HepG2 (cell line): ENCODE results near the gene FGD6. TPM values are rescaled to one million over a fixed set of nuclear protein-coding genes. Genes with fewer than 3 reads are reported as not detected.

Experiments used
- ARID2 ChIP-seq: sonication (generic); formaldehyde crosslinking; IDR thresholded peaks from 2 replicates; pipeline ENCODE4 v1.8.1; 2022; ENCODE audit warnings: mild to moderate bottlenecking, missing genetic modification reagents, borderline replicate concordance
- CREM ChIP-seq, 2 experiments: sonication (generic) in 1 of 2; formaldehyde crosslinking in 1 of 2; IDR thresholded peaks; 2 replicates each; pipeline versions ENCODE4 v1.4.0 to v1.6.1; 2016 to 2020; ENCODE audit warnings: antibody characterized with exemption in 1 of 2, mild to moderate bottlenecking in 1 of 2, missing genetic modification reagents in 1 of 2
- HES4 ChIP-seq: sonication (generic); formaldehyde crosslinking; IDR thresholded peaks from 2 replicates; pipeline ENCODE4 v1.9.0; 2021; ENCODE audit warnings: mild to moderate bottlenecking, missing genetic modification reagents, borderline replicate concordance
- KDM3A ChIP-seq: IDR thresholded peaks from 2 replicates; pipeline ENCODE4 v1.6.1; 2018; ENCODE audit warnings: low read depth, missing compliant biosample characterization
- SRF ChIP-seq: IDR thresholded peaks from 2 replicates; pipeline ENCODE4 v1.6.1; 2011; ENCODE audit warnings: mild to moderate bottlenecking, low read depth, low read length, moderate library complexity
- ZNF12 ChIP-seq: sonication (generic); formaldehyde crosslinking; IDR thresholded peaks from 2 replicates; pipeline ENCODE4 v1.5.0; 2020; ENCODE audit warnings: missing genetic modification reagents
- ZNF326 ChIP-seq: sonication (generic); formaldehyde crosslinking; IDR thresholded peaks from 2 replicates; pipeline ENCODE4 v1.4.0; 2020; ENCODE audit warnings: missing genetic modification reagents, borderline replicate concordance
- ZNF672 ChIP-seq: sonication (generic); formaldehyde crosslinking; IDR thresholded peaks from 2 replicates; pipeline ENCODE4 v1.8.1; 2022; ENCODE audit warnings: missing genetic modification reagents
- ZNF768 ChIP-seq: sonication (generic); formaldehyde crosslinking; IDR thresholded peaks from 2 replicates; pipeline ENCODE4 v1.4.0; 2020; ENCODE audit warnings: missing genetic modification reagents
- ZNF841 ChIP-seq: sonication (generic); formaldehyde crosslinking; IDR thresholded peaks from 2 replicates; pipeline ENCODE4 v1.8.1; 2023; ENCODE audit warnings: missing genetic modification reagents, borderline replicate concordance
- polyA plus RNA-seq, 8 experiments: library from polyadenylated mRNA; depleted of rRNA in 3 of 8; stranded (reverse) in 7 of 8; unstranded in 1 of 8; fragments of >200 nt; fragmentation: Illumina TruSeq in 4 of 8; extraction: Trizol in 4 of 8; gene quantifications; 2 replicates each; pipeline versions ENCODE4 v1.2.1 to v1.2.3, GENCODE V29; 2011 to 2016; ENCODE audit warnings: low read depth in 4 of 8, missing spikeins in 1 of 8, mixed read lengths in 1 of 8; ENCODE audit not compliant: insufficient read depth in 1 of 8
- total RNA-seq, 5 experiments: library from RNA; depleted of rRNA; stranded (reverse); fragments of >200 nt; fragmentation: Illumina TruSeq; extraction: Trizol; gene quantifications; 2 replicates each; pipeline ENCODE4 v1.2.3, GENCODE V29; 2016; ENCODE audit warnings: low read depth in 1 of 5
- TF ChIP-seq, protein P1 (sequence below), 2 experiments: sonication (generic) in 1 of 2; formaldehyde crosslinking in 1 of 2; IDR thresholded peaks; 2 replicates each; pipeline versions ENCODE4 v1.4.0 to v1.6.1; 2018 to 2020; ENCODE audit warnings: missing genetic modification reagents in 2 of 2, borderline replicate concordance in 1 of 2, low read depth in 1 of 2, mild to moderate bottlenecking in 1 of 2, missing biosample characterization in 1 of 2
- TF ChIP-seq, protein P2 (sequence below): IDR thresholded peaks from 2 replicates; pipeline ENCODE4 v1.6.1; 2018; ENCODE audit warnings: missing genetic modification reagents, mild to moderate bottlenecking, missing compliant biosample characterization
- TF ChIP-seq, protein P3 (sequence below): sonication (generic); formaldehyde crosslinking; IDR thresholded peaks from 2 replicates; pipeline ENCODE4 v1.9.0; 2022; ENCODE audit warnings: missing genetic modification reagents, mild to moderate bottlenecking, borderline replicate concordance
- TF ChIP-seq, protein P4 (sequence below): sonication (generic); formaldehyde crosslinking; IDR thresholded peaks from 2 replicates; pipeline ENCODE4 v1.4.0; 2020; ENCODE audit warnings: missing genetic modification reagents
- TF ChIP-seq, protein P5 (sequence below), 2 experiments: IDR thresholded peaks; 2 replicates each; pipeline ENCODE4 v1.6.1; 2011 to 2012; ENCODE audit warnings: low read length in 2 of 2, borderline replicate concordance in 1 of 2, low read depth in 1 of 2, mild to moderate bottlenecking in 1 of 2, moderate library complexity in 1 of 2

Gene FGD6
- total and polyA plus RNA-seq, 2 of the 13 experiments (the other 11 are each of a cell fraction or from before 2014, with no cell fraction given), result 2.2 to 4.3 TPM

DNA sequence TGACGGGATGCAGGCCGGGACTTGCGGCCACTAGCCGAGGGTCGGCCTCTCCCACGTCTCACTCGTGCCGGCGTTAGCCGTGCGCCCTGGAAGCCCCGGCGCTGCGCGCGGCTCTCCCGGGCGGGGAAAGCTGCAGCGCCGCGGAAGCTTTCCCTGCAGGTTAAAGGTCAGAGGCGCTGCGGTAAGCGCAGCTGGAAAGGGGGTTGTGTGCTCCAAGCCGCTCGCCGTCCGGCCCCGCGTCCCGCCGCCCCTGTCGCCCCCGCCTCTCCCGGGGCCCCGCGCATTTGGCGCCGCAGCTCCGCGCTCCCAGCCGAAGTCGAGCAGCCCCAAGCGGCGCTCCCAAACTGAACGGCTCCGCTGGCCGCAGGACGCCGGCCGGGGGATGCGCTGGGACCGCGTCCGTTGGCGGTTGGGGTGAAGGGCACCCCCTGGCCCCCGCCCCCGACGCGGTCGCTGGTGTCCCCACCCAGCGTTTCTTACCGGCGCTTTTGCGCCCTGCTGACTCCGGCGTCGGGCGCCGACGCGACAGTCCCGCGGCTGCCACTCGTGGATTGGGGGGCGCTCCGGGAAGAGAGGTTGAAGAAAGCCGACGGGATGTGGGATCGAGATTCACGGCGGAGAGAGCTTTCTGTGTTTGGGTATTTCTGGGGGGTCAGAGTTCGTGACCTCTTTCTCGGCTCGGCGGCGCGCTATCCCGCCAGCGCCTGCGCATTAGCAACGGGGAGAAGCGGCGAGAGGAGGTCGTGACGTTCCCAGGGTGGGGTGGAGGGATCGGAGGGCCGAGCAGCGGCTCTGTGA, 144.2 kb downstream of the FGD6 start, which contains the start of gene NR2C1 (continued):
- peak; percentile 77 for TF ChIP-seq HES4 (CRISPR knock-in tag)
- TF ChIP-seq, protein P1, sequence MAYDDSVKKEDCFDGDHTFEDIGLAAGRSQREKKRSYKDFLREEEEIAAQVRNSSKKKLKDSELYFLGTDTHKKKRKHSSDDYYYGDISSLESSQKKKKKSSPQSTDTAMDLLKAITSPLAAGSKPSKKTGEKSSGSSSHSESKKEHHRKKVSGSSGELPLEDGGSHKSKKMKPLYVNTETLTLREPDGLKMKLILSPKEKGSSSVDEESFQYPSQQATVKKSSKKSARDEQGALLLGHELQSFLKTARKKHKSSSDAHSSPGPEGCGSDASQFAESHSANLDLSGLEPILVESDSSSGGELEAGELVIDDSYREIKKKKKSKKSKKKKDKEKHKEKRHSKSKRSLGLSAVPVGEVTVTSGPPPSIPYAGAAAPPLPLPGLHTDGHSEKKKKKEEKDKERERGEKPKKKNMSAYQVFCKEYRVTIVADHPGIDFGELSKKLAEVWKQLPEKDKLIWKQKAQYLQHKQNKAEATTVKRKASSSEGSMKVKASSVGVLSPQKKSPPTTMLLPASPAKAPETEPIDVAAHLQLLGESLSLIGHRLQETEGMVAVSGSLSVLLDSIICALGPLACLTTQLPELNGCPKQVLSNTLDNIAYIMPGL (CRISPR knock-in tag; IDR thresholded peaks at IDR 0.05; ENCODE audit: borderline replicate concordance in 1 of 2, low read depth in 1 of 2), result peak; percentile 90 to 92; a peak in 3 of 4 replicates
- no peak for TF ChIP-seq ZNF841 (CRISPR knock-in tag)
- TF ChIP-seq ZNF12, result no peak
- TF ChIP-seq, protein P2, sequence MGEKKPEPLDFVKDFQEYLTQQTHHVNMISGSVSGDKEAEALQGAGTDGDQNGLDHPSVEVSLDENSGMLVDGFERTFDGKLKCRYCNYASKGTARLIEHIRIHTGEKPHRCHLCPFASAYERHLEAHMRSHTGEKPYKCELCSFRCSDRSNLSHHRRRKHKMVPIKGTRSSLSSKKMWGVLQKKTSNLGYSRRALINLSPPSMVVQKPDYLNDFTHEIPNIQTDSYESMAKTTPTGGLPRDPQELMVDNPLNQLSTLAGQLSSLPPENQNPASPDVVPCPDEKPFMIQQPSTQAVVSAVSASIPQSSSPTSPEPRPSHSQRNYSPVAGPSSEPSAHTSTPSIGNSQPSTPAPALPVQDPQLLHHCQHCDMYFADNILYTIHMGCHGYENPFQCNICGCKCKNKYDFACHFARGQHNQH, result peak; percentile 60; the same call in 1 of the 2 replicates
- no peak; the same call in 1 of the 2 replicates for TF ChIP-seq ARID2 (CRISPR knock-in tag)
- TF ChIP-seq, protein P3, sequence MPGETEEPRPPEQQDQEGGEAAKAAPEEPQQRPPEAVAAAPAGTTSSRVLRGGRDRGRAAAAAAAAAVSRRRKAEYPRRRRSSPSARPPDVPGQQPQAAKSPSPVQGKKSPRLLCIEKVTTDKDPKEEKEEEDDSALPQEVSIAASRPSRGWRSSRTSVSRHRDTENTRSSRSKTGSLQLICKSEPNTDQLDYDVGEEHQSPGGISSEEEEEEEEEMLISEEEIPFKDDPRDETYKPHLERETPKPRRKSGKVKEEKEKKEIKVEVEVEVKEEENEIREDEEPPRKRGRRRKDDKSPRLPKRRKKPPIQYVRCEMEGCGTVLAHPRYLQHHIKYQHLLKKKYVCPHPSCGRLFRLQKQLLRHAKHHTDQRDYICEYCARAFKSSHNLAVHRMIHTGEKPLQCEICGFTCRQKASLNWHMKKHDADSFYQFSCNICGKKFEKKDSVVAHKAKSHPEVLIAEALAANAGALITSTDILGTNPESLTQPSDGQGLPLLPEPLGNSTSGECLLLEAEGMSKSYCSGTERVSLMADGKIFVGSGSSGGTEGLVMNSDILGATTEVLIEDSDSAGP (CRISPR knock-in tag), result peak; percentile 88
- TF ChIP-seq, protein P4, sequence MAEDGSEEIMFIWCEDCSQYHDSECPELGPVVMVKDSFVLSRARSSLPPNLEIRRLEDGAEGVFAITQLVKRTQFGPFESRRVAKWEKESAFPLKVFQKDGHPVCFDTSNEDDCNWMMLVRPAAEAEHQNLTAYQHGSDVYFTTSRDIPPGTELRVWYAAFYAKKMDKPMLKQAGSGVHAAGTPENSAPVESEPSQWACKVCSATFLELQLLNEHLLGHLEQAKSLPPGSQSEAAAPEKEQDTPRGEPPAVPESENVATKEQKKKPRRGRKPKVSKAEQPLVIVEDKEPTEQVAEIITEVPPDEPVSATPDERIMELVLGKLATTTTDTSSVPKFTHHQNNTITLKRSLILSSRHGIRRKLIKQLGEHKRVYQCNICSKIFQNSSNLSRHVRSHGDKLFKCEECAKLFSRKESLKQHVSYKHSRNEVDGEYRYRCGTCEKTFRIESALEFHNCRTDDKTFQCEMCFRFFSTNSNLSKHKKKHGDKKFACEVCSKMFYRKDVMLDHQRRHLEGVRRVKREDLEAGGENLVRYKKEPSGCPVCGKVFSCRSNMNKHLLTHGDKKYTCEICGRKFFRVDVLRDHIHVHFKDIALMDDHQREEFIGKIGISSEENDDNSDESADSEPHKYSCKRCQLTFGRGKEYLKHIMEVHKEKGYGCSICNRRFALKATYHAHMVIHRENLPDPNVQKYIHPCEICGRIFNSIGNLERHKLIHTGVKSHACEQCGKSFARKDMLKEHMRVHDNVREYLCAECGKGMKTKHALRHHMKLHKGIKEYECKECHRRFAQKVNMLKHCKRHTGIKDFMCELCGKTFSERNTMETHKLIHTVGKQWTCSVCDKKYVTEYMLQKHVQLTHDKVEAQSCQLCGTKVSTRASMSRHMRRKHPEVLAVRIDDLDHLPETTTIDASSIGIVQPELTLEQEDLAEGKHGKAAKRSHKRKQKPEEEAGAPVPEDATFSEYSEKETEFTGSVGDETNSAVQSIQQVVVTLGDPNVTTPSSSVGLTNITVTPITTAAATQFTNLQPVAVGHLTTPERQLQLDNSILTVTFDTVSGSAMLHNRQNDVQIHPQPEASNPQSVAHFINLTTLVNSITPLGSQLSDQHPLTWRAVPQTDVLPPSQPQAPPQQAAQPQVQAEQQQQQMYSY (CRISPR knock-in tag), result peak; percentile 76
- 0 out of 2 replicates have a peak, but pooled peaks have one; percentile 67 for TF ChIP-seq ZNF672 (CRISPR knock-in tag)
- TF ChIP-seq ZNF768, result peak; percentile 68
- TF ChIP-seq ZNF326 (CRISPR knock-in tag), result no peak
- TF ChIP-seq SRF, result no peak
- peak; percentile 86 for TF ChIP-seq CREM (IDR thresholded peaks at IDR 0.05)
- no peak for TF ChIP-seq CREM (CRISPR knock-in tag; IDR thresholded peaks at IDR 0.05)
- TF ChIP-seq, protein P5, sequence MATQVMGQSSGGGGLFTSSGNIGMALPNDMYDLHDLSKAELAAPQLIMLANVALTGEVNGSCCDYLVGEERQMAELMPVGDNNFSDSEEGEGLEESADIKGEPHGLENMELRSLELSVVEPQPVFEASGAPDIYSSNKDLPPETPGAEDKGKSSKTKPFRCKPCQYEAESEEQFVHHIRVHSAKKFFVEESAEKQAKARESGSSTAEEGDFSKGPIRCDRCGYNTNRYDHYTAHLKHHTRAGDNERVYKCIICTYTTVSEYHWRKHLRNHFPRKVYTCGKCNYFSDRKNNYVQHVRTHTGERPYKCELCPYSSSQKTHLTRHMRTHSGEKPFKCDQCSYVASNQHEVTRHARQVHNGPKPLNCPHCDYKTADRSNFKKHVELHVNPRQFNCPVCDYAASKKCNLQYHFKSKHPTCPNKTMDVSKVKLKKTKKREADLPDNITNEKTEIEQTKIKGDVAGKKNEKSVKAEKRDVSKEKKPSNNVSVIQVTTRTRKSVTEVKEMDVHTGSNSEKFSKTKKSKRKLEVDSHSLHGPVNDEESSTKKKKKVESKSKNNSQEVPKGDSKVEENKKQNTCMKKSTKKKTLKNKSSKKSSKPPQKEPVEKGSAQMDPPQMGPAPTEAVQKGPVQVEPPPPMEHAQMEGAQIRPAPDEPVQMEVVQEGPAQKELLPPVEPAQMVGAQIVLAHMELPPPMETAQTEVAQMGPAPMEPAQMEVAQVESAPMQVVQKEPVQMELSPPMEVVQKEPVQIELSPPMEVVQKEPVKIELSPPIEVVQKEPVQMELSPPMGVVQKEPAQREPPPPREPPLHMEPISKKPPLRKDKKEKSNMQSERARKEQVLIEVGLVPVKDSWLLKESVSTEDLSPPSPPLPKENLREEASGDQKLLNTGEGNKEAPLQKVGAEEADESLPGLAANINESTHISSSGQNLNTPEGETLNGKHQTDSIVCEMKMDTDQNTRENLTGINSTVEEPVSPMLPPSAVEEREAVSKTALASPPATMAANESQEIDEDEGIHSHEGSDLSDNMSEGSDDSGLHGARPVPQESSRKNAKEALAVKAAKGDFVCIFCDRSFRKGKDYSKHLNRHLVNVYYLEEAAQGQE (IDR thresholded peaks at IDR 0.05; ENCODE audit: borderline replicate concordance in 1 of 2, low read depth in 1 of 2, low read length in 2 of 2), result 0 out of 4 replicates have a peak, but pooled peaks of 1 of the 2 experiments have one; percentile 4
- no peak for TF ChIP-seq KDM3A
